VCaP (cell line): ENCODE measurements around the gene CRYGD.

Experiments used
- H3K27ac ChIP-seq: fragments of 450-650 bp; 2 replicates; pipeline ENCODE4 v1.5.1; 2017
- CTCF ChIP-seq: fragments of 450-650 bp; conservative IDR thresholded peaks from 2 replicates; pipeline ENCODE4 v1.5.1; 2017; ENCODE audit warnings: mild to moderate bottlenecking, moderate library complexity

The CRYGD gene

DNA sequence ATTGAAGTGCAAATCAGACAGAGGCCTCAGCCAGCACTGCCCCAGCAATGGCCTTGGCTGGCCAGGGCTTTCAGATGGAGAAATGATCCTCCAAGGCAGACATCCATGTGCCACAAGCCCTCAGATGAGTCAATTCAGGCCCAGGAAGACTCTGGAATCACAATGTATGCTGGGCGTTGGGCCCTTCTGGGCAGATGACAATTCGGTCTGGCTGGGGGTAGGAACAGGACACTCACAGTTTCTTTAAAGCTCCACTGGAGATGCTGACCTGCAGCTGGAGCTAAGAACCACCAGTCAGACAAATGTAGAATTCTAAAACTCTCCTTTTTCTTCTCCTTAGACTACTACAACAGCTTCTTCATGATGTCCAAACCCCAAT, 12.4 kb upstream of the CRYGD start:
- no peak overlapping the region for H3K27ac ChIP-seq
- no peak for TF ChIP-seq CTCF

DNA sequence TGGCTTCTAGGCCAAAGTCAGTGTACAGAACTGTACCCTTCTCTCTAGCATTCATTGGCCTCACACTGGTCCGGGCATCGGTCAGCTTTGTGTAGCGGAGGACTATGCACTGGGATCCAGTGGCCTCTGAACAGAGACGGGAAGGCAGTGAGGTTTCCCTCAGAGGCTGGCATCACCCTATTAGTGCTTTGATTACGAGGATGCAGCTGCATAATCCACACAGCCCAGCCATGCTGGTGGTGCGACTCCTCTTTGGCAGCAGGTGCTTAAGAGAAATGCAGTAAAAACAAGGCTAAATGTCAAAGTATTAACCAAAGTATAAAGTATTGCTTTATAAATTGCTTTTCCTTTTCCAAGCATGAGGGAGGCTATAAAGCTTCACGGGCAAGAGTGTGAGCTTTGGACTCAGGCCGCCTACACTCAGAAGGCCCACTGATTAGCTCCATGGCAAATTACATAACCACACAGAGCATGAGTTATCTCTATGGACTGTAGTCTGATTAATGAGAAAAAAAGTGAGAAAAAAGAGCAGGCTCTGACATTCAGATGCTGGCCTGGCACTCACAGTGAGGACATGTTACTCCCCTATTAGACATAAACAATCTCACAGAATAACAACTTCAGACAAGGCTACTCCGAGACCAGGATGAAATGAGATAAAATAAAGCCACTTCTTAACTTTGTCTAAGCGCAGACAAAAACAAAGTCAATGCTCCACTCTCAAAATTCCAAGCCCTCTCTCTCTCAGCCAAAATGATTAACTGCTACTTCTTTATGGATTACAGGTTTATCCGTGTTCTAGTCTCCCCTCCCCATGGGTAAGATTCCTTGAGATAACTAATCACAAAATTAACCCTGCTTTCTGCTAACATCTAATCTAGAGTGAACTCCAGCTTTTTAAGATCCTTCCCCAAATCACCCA, 11.7 kb upstream of the CRYGD start:
- no peak for TF ChIP-seq CTCF
- no peak overlapping the region for H3K27ac ChIP-seq

GRCh38 chr2:208134928-208135586, 10.7 kb upstream of the CRYGD start:
- peak overlapping the region; percentile 23; the same call in 1 of the 2 replicates for H3K27ac ChIP-seq
- no peak for TF ChIP-seq CTCF

DNA sequence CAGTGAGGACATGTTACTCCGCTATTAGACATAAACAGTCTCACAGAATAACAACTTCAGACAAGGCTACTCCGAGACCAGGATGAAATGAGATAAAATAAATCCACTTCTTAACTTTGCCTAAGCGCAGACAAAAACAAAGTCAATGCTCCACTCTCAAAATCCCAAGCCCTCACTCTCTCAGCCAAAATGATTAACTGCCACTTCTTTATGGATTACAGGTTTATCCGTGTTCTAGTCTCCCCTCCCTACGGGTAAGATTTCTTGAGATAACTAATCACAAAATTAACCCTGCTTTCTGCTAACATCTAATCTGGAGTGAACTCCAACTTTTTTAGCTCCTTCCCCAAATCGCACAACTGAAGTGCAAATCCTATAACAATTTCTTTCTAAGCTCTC, 6.4 kb upstream of the CRYGD start:
- no peak overlapping the region for H3K27ac ChIP-seq
- TF ChIP-seq CTCF = no peak

- H3K27ac ChIP-seq = no peak within 1 kb of the TSS
- no peak for TF ChIP-seq CTCF
Observed at GRCh38 chr2:208129744-208130711, 5.7 kb upstream of the CRYGD start, which contains the start of gene CRYGC. Gene CRYGC (minus strand): TSS chr2:208129828. CDS start chr2:208129792, 36 bp downstream.

- no peak for TF ChIP-seq CTCF
- no peak overlapping the region for H3K27ac ChIP-seq
Observed at GRCh38 chr2:208128136-208128535, 3.8 kb upstream of the CRYGD start.
